ES-I3 (cell line): ENCODE data around the gene FASTKD3.

Experiments used
- H3K36me3 ChIP-seq: 2 replicates; pipeline ENCODE4 v1.6.1; 2013; ENCODE audit warnings: mild to moderate bottlenecking, low read length, control low read depth, moderate library complexity; ENCODE audit not compliant: insufficient read depth
- H3K4me1 ChIP-seq: 2 replicates; pipeline ENCODE4 v1.6.1; 2013; ENCODE audit warnings: mild to moderate bottlenecking, control low read depth, low read length; ENCODE audit not compliant: insufficient read depth
- H3K9ac ChIP-seq: 2 replicates; pipeline ENCODE4 v1.6.1; 2013; ENCODE audit warnings: low read depth, mild to moderate bottlenecking, low read length, moderate library complexity
- H3K9me3 ChIP-seq: 2 replicates; pipeline ENCODE4 v1.6.1; 2013; ENCODE audit warnings: mild to moderate bottlenecking, low read length, moderate library complexity; ENCODE audit not compliant: control insufficient read depth, insufficient read depth

The FASTKD3 gene

GRCh38 chr5:7815892-7816534 lies 52.8 kb downstream of the FASTKD3 start:
- Histone ChIP-seq H3K9ac (peak overlapping the region; percentile 23; the same call in 1 of the 2 replicates), H3K4me1 (peaks cover 19% of the 10 kb centered on the region), H3K36me3 (peaks cover 2% of the 10 kb centered on the region), H3K9me3 (no peaks in the 10 kb centered on the region)

GRCh38 chr5:7814816-7815215 lies 54.0 kb downstream of the FASTKD3 start:
- Histone ChIP-seq H3K4me1 (peaks cover 19% of the 10 kb centered on the region), H3K9ac (no peak overlapping the region), H3K9me3 (no peaks in the 10 kb centered on the region), H3K36me3 (no peaks in the 10 kb centered on the region; the same call in 1 of the 2 replicates)

GRCh38 chr5:7813576-7813975 lies 55.3 kb downstream of the FASTKD3 start:
- peaks cover 19% of the 10 kb centered on the region for H3K4me1 ChIP-seq
- H3K36me3 ChIP-seq: no peaks in the 10 kb centered on the region; the same call in 1 of the 2 replicates
- no peaks in the 10 kb centered on the region for H3K9me3 ChIP-seq
- no peak overlapping the region for H3K9ac ChIP-seq

GRCh38 chr5:7813007-7813406 lies 55.8 kb downstream of the FASTKD3 start:
- Histone ChIP-seq H3K4me1 (peaks cover 19% of the 10 kb centered on the region), H3K9me3 (no peaks in the 10 kb centered on the region), H3K36me3 (no peaks in the 10 kb centered on the region; the same call in 1 of the 2 replicates), H3K9ac (no peak overlapping the region)

GRCh38 chr5:7811715-7812114 lies 57.1 kb downstream of the FASTKD3 start:
- Histone ChIP-seq H3K4me1 (peaks cover 18% of the 10 kb centered on the region), H3K9me3 (no peaks in the 10 kb centered on the region), H3K9ac (no peak overlapping the region), H3K36me3 (no peaks in the 10 kb centered on the region; the same call in 1 of the 2 replicates)
